HG02943 (cell line): ENCODE results near the gene AHSG.
"Not testable (repeated sequence)": the region's sequence is repeated elsewhere in the genome, so short reads cannot be mapped to it uniquely, and the experiment has no call there.

Experiments used
- ATAC-seq: cut with Tn5 transposase; IDR thresholded peaks from one replicate; pipeline ENCODE4 v1.9.1; 2021; ENCODE audit warnings: mild to moderate bottlenecking, low read depth, moderate library complexity; ENCODE audit not compliant: unreplicated experiment

Gene AHSG

DNA sequence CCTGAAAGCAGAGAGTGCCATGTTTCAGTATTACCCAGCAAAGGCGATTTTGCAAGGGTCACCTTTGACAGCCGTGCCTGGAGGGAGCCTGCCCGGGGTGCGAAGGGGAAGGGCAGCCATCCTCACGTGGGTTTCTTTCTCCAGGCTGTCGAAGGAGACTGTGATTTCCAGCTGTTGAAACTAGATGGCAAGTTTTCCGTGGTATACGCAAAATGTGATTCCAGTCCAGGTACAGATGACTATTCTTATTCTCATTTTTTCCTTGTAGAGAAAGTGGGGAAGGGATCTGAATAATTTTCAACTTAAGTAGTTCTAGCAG, 3.4 kb downstream of the AHSG start:
- ATAC-seq: no peak

DNA sequence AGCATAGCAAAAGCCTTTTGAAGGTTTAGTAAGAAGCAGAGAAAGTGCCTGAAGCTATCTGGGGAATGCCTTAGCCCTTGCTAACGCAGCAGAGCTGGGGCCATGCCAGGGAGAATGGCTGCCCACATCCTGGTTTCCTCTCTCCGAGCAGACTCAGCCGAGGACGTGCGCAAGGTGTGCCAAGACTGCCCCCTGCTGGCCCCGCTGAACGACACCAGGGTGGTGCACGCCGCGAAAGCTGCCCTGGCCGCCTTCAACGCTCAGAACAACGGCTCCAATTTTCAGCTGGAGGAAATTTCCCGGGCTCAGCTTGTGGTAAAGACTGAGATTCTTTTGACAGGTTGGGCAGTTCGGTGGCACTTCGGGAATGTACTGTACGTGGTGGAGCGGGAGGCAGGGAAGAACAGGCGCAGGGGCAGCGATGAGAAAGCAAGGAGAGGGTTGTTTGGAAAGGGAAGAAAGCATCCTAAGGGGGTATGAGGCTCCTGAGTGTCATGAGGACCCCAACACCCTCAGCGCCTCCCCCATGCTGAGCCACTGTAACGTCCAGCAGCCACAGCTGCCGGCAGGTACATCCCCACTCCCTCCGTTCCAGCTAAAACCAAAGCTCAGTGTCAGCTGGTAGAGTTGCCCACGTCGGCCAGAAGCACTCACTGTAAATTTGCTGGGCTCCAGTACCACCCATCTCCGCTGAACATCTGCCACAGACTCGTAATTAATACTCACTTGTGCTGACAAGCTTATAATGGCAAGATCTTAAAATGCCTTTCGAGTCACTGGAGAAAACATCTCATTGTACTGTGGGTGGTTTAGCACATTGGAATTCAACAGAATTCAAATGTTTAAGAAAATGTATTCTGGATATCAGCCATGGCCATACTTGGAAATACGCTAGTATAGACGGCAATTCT, 4.4 kb downstream of the AHSG start:
- peak; percentile 94 for ATAC-seq

DNA sequence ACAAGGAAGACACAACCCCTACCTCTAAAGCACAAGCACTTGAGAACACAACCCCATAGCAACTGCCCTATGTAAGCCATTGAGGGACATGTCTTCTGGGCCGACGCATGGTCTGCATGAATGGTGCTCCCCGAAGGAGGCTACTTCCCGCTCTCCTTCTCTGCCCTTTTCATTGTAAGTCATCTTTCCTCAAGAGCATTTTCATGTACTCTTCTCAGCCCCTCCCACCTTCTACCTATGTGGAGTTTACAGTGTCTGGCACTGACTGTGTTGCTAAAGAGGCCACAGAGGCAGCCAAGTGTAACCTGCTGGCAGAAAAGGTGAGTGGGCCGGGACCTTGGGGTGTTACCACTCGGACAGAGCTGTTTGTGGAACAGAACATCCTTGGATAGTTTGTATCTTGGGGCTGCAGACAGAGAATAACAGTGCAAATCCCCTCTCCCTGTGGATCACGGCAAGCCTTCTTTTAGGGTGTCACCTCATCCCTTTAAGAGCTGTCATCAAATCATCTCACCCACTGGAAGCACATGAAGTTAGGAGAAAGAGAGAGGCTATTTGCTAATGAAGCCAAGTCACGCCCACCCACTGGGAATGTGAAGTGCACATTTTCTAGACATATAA, 5.6 kb downstream of the AHSG start:
- ATAC-seq: no peak

DNA sequence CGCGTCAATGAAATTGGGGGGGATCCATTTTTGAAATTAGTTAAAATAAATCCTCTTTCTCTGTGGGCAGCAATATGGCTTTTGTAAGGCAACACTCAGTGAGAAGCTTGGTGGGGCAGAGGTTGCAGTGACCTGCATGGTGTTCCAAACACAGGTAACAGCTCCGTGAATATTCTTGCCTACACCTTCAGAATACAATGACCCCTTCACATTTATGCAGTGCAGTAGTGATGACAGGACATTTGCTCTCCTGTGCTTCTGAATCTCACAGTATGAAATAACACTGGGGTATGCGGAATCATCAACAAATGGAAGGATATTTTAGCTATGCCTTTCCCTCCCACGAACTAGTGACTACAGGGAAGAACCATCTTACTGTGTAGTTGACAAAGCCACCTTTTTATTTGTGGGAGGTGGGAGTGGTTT, 6.9 kb downstream of the AHSG start:
- ATAC-seq: no peak

DNA sequence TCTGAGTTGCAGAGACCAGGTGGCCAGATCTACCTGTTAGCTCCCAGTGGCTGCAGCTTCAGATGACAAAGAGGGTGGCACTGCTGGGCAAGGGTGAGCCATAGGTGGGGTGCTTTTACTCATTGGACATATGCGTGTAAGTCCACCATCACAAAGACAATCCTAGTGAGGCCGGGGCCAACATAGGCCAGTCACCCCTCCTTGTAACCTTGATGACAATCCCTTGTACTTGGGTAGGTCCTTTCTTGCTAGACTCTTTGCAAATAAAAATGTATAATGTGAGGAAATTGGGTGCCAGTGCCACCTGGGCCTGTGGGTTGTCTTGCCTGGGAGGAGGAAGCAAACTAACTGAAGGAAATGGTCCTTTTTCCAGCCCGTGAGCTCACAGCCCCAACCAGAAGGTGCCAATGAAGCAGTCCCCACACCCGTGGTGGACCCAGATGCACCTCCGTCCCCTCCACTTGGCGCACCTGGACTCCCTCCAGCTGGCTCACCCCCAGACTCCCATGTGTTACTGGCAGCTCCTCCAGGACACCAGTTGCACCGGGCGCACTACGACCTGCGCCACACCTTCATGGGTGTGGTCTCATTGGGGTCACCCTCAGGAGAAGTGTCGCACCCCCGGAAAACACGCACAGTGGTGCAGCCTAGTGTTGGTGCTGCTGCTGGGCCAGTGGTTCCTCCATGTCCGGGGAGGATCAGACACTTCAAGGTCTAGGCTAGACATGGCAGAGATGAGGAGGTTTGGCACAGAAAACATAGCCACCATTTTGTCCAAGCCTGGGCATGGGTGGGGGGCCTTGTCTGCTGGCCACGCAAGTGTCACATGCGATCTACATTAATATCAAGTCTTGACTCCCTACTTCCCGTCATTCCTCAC, 7.6 kb downstream of the AHSG start:
- ATAC-seq: no peak

DNA sequence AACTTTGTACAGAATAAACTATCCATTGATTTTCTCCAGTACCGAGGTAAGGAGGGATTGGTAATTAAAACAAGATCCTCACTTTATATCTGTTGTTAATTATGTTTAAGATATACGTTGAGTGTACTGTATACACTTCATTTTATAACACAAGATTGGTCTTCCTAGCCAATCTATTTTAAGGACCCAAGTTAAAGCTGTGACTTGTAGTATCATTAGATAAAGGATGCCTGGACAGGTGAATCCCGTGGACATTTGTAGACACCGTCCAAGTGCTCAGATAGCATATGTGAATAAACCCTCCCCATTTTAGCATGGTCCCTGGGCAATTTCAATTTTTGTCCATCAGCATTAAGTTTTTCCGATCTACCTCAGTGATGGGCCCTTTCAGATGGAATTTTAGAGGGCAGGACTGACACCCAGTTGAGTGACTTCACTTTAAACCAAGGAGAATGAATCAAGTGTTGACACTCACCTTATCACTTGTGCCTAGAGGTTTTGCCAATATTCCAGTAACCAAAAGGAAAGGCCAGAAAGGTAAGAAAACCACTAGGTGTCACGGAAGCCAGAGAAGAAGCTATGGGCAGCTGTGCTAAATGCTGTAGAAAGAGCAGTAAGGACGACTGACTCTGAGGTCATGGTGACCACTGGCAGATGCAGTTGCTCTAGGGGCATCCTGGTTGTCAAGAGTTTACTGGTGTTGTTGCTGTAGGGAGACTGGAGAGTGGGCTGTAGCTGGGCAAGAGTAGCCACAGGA, 9.2 kb downstream of the AHSG start:
- ATAC-seq: no peak

DNA sequence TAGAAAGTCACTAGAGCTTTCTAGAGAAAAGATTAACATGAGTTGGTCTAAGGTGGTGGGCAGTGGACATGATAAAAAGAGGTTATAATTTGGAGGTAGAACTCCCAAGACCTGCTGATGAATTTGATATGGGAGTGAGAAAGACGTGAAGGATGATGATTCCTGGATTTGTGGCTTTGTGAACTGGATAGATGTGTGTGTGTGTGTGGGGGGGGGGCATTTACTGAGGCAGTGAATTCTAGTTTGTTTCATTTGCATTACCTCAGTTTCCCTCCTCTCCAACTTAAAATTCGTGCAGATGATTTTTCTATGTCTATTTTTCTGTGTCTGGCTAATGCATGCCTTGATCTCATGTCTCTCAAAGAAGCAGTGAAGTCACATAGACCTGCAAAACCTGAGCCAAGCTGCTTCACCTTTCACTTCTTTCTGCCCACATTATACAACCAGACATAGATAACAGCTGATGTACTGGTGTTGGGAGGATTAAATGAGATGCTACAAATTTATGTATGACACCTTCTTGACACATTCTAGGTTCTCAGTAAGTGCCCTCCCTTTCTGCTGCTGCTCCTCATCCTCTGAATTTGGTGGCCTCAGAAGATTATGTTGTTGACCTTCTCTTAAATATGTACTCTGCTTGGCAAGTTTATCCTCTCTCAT, 9.9 kb downstream of the AHSG start:
- no peak for ATAC-seq

DNA sequence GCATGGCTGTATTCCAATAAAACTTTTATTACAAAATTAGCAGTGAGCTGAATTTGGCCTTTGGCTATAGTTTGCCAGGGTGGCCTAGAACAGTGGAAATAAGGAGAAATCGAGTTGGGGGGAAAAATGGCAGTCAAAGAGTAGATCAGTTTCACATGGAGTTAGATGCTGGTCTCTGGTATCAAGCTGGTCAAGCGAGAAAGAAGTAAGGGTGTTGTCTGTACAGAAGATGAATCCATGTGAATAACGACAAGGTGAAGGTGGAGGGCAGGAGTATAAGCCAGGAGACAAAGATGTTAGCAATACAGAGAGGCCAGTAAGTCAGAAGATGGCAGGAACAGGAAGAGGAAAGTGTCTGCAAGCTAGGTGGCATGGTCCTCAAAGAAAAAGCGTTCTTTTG, 11.7 kb downstream of the AHSG start:
- no peak for ATAC-seq

DNA sequence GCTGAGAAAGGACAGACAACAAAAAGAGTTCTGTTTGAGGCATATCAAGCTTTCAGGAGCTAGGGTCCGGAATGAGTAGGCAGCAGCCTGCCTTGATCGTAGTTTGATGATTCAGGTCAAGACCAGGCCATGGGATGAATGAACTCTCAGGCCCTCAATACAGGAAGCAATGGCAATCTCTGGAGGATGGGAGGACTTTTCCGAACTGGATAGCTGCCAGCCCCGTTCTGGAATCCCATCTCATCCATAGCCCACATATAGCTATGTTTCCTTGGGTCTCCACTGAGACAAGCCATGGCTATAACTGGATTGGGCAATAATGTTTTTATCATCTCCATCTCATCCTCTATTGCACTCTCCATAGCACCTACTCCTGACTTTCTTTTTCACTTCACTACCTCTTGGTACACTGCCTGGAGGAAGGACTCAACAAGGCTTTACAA, 12.8 kb downstream of the AHSG start:
- no peak for ATAC-seq

DNA sequence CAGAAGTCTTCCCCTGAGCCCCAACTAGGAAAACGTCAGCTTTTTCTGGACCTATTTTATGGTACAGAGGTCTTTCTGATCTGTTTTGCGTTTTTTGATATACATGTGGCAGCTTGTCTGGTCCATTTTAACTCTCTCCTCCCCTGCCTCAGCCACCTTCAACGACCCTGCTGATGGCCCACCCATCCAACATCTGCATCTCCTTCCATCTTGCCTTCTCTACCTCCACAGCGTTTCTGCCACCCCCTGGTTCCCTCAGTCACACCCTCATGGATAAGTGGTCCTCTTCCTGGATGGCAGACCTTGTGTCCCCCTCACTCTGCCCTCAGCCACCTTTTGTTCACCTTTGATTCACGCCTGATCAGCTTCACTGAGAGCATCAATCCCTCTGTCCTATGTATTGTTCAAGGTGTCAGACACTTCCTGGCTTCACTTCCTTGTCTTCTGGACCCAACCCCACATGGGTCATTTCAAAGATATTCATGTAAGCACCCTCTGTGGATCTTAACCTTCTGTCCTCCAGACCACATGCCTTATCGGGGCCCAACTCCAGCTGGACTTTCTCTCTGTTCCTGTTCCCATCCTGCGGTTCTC, 13.5 kb downstream of the AHSG start:
- no peak for ATAC-seq

DNA sequence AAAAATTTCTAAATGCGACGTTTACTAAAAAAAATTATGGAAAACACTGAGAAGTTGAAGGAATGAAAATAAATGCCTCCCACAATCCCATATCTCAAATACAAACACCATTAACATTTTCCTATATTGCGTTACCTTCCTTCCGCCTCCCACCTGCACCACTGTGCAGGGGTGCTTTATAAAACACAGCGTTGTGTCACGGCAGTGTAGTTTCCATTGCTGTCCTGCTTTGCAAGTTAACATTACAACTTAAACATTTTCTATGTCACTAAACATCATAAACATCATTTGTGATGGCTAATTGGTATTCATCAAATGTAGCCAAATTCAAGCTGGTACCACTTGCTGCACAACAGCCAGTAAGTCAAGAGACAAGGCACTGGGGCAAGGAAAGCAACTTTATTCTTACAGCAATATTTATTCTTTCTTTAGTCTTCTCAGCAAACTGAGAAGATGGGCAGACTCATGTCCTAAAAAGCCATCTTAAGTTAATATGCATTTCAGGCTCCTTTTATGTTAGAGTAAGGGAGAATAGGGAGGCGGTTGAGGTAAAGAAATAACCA, 15.1 kb downstream of the AHSG start:
- ATAC-seq: no peak

DNA sequence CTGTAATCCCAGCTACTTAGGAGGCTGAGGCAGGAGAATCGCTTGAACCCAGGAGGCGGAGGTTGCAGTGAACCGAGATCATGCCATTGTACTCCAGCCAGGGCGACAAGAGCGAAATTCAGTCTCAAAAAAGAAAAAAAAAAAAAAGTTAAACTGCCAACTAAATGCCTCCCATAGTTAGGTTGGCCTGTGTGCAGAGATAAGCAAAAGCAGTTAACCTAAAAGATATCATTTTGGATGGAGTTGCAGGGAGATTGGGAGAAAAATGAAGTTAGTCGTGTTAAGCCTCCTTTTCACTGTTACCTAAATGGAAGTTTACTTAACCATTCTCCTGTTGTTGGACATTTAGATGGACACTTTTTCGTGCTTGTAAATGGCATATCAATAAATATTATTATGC, 15.9 kb downstream of the AHSG start:
- no peak for ATAC-seq

DNA sequence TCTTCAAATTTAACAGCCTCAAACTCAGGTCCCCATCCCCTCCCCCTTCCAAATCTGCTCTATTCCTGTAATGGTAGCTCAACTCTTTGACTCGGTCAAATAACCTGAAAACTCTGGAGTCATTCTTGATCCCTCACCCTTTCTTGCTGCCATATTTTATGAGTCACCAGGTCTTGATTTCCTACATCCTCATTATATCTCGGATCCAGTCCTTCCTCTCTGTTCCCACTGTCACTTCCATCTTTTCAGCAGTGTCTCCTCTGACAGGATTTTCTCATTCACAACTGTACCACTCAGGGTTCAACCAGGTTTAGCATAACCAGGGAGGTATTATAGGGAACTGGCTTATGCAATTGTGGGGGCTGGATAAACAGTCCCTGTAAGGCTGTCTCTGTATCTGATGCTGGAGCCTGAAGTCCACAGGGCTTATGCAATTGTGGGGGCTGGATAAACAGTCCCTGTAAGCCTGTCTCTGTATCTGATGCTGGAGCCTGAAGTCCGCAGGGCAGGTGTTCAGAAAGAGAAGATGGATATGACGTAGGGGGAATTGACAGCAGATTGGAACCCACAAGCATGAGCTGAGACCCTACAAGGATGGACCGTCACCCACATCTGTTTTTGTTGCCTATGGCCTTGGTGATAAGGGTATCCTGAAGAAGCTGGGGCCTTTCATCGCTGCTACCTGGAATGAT, 18.2 kb downstream of the AHSG start:
- ATAC-seq: no peak

DNA sequence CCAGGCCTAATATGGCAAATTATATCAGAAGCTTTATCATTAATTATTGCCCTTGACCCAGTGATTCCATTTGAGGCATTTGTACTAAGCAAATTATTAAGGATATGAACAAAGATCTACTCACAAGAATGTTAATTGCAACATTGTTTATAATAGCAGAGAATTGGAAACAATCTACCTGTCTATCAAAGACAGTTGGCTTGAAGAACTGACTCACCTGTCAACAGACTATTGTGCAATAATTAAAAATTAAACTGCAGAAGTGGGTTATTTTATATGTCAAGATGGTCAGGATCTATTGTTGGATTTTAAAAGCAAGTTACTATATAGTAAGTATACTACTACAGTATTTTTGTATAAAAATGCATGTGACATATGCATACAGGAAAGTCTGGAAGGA, 20.6 kb downstream of the AHSG start:
- no peak for ATAC-seq

DNA sequence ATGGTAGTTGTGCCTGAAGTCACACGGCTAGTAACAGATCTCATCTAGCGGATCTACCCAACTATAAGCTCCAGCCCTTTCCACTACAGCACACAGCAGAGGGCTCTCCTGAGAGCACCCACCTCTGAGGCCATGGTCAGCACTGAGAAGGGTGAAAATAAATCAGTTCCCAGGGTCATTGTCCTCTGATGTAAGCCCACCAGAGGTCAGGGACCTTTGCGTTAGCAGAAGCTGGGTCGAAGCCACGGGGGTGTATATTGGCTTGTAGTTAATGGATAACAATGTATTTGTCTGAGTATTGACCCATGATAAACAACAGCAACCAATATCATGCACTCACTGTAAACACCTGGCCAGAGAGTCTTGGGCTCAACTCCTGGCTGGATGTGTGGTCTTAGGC, 21.3 kb downstream of the AHSG start:
- ATAC-seq: not testable (repeated sequence)

DNA sequence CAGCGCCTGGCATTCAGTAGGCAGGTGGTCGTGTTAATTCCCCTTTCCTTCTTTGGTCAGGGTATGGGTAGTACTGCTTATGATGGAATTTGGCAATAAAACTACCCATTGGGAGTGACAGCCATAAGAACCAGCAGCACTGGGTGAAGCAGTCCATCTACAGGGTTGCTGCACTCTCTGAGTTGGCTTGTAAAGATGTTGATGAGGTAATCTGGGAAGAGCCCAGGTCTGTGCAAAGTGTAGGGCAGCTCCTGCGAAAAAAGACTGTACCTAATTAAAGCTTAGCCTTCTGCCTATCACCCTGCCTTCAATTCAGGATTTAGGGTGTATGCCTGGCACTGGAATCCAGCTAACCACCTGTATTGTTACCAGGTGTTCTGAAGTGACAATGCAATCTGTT, 22.7 kb downstream of the AHSG start:
- ATAC-seq: no peak

DNA sequence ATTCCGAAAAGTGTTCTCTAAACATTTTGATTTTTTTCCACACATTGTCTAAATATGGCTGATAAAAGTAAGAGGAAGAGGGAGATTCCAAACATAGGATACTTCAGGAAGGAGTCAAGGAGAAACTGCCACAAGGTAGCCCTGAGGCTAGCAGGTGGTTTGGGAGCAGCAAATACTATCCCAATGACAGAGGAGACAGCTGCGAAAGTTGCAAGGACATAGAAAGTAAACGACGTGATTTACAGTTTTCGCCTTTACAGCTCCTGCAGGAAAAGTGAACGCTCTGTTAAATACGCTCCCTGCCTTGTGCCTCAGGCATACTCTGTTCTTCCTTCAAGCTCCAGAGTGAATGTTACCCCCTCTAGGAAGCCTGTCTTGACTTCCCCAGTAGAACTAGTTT, 23.7 kb downstream of the AHSG start:
- no peak for ATAC-seq

DNA sequence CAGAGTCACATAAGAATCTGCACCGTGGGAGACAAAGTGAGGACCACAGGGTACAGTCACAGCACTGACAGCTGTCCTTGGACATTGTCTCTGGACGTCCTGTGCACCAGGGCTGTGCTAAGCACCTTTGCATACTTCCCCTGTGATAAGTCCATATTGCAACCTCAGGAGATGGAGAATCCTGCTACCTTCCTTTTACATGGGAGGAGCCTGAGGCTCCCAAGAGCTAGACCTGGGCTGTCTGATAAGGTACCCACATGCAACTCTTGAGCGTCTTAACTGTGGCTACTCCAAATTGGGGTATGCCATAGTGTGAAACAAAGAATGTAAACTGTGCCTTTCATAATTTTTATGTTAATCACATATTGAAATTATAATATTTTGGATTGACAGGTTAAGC, 24.8 kb downstream of the AHSG start:
- ATAC-seq: no peak

DNA sequence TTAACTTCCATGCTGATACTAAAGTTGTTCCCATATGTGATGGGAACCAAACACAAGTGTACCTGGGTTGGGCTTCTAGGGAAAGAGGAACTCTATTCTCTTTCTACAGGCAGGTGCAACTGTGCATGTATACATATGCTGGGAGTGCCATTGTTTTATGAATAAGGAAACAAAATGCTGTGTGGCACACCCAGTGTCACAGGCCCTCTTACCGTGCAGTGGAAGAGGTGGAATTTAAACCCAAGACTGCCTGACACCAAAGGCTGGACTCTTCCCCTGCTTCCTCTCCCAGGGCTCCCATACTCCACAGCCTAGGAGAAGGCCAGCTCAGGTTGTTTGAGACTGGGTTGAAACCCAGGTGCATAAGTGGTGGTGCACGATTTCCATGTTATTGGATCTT, 25.4 kb downstream of the AHSG start:
- no peak for ATAC-seq
